HG02759 (cell line): ENCODE results near the gene IL22RA2.

Experiments used
- ATAC-seq: cut with Tn5 transposase; IDR thresholded peaks from one replicate; pipeline ENCODE4 v1.9.1; 2021; ENCODE audit warnings: mild to moderate bottlenecking, moderate library complexity; ENCODE audit not compliant: unreplicated experiment

IL22RA2 gene

GRCh38 chr6:137167702-137168377 is 5.6 kb downstream of the IL22RA2 start:
- ATAC-seq = no peak

GRCh38 chr6:137166247-137167098 is 7.0 kb downstream of the IL22RA2 start:
- ATAC-seq = no peak

GRCh38 chr6:137165375-137166246 is 7.8 kb downstream of the IL22RA2 start:
- ATAC-seq = peak; percentile 60

- ATAC-seq = no peak
Measured at GRCh38 chr6:137163732-137164318, 9.6 kb downstream of the IL22RA2 start.

GRCh38 chr6:137162692-137163306 is 10.6 kb downstream of the IL22RA2 start:
- no peak for ATAC-seq

- no peak for ATAC-seq
Measured at GRCh38 chr6:137161949-137162348, 11.5 kb downstream of the IL22RA2 start.

- ATAC-seq = no peak
Measured at GRCh38 chr6:137160763-137161162, 12.7 kb downstream of the IL22RA2 start.

GRCh38 chr6:137159912-137160311 is 13.5 kb downstream of the IL22RA2 start:
- ATAC-seq = no peak

- ATAC-seq = no peak
Measured at GRCh38 chr6:137157601-137158000, 15.8 kb downstream of the IL22RA2 start.

GRCh38 chr6:137156650-137157049 is 16.8 kb downstream of the IL22RA2 start:
- no peak for ATAC-seq

- ATAC-seq = peak; percentile 48
Measured at GRCh38 chr6:137155830-137156229, 17.6 kb downstream of the IL22RA2 start.

GRCh38 chr6:137150072-137150471 is 23.4 kb downstream of the IL22RA2 start:
- ATAC-seq = no peak

- ATAC-seq = no peak
Measured at GRCh38 chr6:137149035-137149393, 24.4 kb downstream of the IL22RA2 start.

- no peak for ATAC-seq
Measured at GRCh38 chr6:137148306-137149034, 25.0 kb downstream of the IL22RA2 start.

GRCh38 chr6:137147195-137147594 is 26.2 kb downstream of the IL22RA2 start:
- ATAC-seq = no peak

- no peak for ATAC-seq
Measured at GRCh38 chr6:137146206-137146605, 27.2 kb downstream of the IL22RA2 start.

GRCh38 chr6:137145421-137145820 is 28.0 kb downstream of the IL22RA2 start:
- ATAC-seq = no peak

- ATAC-seq = no peak
Measured at GRCh38 chr6:137136065-137136464, 37.4 kb downstream of the IL22RA2 start.

GRCh38 chr6:137134483-137134882 is 39.0 kb downstream of the IL22RA2 start:
- no peak for ATAC-seq

GRCh38 chr6:137133122-137133521 is 40.3 kb downstream of the IL22RA2 start:
- ATAC-seq = no peak
